ENCODE data around the gene MOSMO.
"Not testable (repeated sequence)": the region's sequence is repeated elsewhere in the genome, so short reads cannot be mapped to it uniquely, and the experiment has no call there.

Gene MOSMO

DNA sequence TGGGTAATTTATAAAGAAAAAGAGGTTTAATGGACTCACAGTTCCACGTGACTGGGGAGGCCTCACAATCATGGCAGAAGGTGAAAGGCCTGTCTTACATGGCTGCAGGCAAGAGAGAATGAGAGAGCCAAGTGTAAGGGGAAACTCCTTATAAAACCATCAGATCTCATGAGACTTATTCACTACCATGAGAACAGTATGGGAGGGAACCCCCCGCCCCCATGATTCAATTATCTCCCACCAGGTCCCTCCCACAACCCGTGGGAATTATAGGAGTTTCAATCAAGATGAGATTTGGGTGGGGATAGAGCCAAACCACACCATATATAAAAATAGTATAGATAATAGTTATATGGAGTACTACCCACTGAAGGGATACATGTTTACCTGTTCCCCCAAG lies 36.0 kb downstream of the MOSMO start:
- not testable (repeated sequence) for DNase-seq (ENCODE audit: low read depth in 4 of 4, low spot score in 1 of 4)

DNA sequence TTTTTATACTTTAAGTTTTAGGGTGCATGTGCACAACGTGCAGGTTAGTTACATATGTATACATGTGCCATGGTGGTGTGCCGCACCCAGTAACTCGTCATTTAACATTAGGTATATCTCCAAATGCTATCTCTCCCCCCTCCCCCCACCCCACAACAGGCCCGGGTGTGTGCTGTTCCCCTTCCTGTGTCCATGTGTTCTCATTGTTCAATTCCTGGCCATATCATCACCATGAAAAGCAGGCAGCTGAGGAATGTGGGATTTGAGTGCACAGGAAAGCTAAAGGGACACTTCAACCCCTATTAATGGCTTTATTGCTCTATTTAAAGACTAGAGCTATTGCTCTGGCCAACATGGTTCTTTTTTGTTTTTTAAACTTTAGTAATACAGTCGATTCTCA lies 38.0 kb downstream of the MOSMO start:
- not testable (repeated sequence) for DNase-seq (ENCODE audit: low read depth in 4 of 4, low spot score in 1 of 4)

DNA sequence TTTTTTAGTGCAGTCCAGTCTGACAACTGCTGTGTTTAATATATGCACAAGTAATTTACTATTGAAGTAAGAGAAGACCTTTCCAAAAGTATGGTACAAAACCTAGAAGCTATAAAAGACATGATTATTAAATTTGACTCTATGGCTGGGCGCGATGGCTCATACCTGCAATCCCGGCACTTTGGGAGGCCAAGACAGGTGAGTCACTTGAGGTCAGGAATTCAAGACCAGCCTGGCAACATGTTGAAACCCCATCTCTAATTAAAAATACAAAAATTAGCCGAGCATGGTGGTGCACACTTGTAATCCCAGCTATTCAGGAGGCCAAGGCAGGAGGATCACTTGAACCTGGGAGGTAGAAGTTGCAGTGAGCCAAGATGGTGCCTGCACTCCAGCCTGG lies 43.1 kb downstream of the MOSMO start:
- no peak for DNase-seq (ENCODE audit: low read depth in 4 of 4, low spot score in 1 of 4)

DNA sequence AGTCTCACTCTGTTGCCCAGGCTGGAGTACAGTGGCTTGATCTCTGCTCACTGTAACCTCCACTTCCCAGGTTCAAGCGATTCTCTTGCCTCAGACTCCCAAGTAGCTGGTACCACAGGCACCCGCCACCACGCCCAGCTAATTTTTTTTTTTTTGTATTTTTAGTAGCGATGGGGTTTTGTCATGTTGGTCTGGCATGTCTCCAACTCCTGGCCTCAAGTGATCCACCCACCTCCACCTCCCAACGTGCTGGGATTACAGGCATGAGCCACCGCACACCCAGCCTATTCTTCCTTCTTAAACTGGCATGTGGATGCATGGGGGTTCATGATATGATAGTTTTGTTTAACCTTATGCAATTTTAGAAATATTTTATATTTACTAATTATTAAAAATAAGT lies 45.1 kb downstream of the MOSMO start:
- no peak for DNase-seq (ENCODE audit: low read depth in 4 of 4, low spot score in 1 of 4)

DNA sequence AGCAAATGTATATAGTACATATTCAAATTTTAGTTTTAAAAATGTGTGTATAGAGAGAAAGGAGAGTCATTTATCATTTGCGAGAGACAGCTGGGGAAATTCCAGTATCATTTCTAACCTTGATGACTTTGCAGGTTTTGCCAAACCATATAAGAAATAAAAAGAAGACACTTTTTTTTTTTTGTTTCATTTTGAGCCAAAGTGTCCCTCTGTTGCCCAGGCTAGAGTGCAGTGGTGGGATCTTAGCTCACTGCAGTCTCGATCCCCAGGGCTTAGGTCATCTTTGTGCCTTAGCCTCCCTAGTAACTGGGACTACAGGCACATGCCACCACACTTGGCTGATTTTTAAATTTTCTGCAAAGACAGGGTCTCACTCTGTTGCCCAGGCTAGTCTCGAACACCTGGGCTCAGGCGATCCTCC lies 46.0 kb downstream of the MOSMO start:
- no peak for DNase-seq (ENCODE audit: low read depth in 4 of 4, low spot score in 1 of 4)

DNA sequence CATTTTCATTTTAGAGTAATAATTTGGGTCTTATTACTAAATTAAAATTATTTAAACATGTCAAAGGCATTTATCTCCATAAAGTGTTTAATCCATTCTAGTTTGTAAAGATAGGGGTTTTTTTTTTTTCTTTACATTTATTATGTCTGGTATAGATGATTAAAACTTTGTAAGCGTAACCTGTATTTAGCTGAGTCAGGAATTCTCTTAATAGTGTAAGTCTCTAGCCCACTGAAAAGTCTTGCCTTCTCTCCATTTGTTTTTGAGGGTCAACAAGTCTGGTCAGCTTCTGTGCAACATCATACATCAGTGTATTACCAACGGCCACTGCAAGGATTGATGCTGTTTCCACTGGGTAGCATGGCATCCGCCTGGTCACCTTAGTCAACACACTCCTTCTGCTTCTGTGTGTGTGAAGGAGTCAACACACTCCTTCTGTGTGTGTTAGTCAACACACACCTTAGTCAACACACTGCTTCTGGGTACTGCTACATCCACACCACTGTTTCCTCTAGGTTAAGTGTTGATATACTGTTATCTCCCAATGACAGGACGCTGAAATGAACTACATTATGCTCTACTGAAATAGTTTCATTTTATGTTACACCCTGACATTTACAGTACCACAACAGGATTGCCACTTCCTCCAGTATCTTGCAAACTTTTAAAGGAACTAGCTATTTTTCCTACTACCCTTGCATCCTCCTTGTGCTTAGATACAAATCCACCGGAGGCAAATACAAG lies 47.1 kb downstream of the MOSMO start:
- DNase-seq (ENCODE audit: low read depth in 4 of 4, low spot score in 1 of 4): no peak

DNA sequence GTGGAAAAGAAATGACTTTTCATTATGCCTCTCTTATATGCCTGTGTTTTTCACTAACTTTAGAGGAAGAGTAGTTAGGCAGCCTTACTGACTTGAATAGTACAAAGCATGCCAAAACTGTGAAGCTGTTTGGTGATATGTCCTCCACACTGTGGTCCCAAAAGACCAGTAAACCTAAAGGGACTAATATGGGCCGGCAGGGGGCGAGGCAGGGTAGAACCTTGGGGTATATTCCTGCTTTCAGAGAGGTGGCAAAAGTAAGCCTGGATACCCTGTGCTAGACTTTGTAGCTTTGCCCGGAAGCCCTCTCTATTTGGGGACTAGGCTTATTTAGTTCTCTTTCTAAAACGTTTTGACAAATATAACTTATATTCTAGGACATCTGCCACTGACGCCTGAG lies 48.0 kb downstream of the MOSMO start:
- DNase-seq (ENCODE audit: low read depth in 4 of 4, low spot score in 1 of 4): no peak

DNA sequence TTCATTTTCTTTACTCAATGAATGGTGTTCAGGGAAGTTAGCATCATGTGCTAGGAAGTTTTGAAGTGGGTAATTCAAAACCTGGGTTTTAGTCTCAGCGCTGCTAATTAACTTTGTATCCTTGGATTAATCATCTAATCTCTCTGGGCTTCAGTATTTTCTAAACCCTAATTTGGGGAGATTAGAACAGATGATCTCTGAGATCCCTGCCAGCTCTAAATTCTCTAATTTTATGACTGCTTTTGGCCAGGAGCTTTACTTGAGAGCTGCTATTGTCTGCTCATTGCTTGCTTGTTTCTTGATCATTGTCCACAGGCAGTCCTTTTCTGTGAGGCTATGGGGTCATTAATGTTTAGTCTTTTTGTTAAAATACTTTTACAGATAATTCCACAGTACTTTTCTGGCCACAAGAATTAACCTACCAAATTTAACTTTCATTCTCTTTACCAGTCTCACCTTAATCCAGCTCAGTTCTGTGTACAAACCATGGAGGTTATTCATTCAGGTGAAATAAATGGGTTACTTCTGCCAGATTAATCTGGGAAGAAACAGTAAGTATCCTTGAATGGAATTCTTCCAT lies 56.1 kb downstream of the MOSMO start:
- no peak for DNase-seq (ENCODE audit: low read depth in 4 of 4, low spot score in 1 of 4)

DNA sequence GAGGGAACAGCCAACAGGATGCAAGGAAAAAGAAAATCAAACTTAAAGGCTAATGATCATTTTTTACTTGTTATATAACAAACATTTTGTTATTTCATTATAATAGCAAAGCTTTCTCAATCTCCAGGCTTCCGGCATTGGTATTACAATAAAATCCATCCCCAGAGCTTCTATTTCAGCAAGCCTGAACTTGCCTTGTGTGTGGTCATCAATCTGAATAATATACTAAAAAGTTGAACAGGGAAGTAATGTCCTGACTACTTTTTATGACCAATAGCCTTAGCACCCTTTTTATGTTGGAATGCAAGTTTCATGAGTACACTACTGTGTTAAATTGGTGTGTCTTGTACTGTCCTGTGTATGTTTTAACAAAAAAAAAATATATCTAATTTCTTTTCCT lies 57.3 kb downstream of the MOSMO start:
- no peak for DNase-seq (ENCODE audit: low read depth in 4 of 4, low spot score in 1 of 4)

DNA sequence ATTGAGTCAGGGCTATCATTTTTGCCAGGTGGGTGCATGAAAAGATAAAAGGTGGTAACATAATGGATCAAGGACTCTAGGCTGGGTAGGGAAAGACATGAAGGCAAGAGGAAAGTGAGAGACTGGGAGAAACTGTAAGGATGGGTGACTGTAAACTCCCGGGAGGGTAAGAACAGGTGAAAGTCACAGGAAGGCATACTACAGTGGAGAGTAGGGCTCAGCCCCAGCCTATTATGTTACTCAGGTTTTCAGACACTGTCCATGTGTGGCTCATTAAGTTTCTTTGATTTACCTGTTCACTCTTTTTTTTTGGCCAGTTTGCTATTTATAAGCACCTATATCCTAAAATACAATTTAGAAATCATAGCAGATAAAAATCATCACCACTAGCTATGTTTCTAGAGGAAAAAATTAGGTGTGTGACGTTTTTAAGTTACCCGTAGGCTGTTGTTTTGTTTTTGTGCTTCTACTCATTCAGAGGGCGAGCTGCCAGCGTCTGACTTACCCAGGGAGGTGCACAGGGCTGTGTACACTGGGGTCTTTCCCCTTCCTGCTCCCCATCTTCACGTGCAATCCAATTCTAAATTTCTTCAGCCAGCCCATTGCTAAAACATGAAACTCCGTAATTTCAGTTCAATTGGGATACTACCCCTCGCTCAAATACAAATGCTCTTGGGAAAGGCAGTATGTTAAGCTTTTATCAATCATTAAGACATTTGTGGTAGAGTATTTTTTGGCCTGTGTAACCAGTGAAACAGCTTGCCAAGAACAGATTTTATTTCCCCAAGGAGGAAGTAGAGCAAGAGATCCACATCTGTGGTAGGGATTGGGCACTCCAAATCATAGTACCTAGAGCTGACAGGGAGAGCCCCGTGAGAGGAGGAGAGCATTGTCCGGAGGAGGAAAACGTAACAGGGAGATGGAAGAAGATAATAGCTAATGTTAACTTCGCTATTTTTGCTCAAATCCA lies 62.7 kb downstream of the MOSMO start:
- DNase-seq (ENCODE audit: low read depth in 4 of 4, low spot score in 1 of 4): no peak

DNA sequence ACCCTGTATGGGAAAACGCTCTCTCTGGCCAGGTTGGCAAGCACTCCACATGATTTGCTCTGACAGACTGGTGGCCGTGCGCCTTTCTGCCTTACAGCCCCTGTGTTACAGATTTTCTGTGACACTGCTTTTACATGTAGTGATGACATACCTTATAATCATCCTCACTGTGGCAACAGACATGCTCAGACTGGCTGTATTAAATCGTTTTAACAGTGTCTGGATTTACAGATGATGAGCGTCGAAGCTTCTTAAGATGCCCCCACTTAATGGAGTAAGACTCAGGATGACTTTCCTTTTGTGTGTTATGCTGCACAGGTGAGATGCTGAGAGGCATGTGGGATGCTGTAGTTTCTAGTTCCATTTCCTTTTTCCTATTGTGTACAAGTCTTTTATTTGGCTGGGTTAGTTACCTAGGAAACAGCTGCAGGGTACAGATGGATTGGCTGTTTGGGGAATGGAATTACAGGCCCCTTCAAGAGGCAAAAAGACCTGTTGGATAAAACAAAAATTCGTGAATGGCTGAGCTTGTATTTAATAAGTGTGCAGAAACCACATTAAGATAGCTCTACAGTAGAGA lies 63.5 kb downstream of the MOSMO start:
- no peak for DNase-seq (ENCODE audit: low read depth in 4 of 4, low spot score in 1 of 4)

DNA sequence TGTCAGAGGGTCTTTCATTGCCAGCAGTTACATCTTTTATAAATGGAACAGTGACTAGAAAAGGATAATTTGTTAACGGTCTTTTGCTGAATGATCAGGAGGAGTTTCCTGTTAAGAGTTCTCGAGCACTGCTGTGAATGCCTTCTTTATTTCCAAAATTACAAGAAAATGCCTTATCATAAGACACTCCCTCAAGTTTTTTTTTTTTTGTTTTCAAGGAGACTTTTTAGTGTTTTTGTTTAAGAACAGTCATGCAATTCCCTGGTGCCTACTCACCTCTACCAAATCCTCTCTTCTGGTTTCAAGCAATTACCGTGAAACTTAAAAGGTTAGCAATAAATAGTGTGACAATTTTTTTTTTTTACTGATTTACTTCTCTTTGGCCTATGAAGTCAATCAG lies 65.4 kb downstream of the MOSMO start:
- DNase-seq (ENCODE audit: low read depth in 4 of 4, low spot score in 1 of 4): no peak

DNA sequence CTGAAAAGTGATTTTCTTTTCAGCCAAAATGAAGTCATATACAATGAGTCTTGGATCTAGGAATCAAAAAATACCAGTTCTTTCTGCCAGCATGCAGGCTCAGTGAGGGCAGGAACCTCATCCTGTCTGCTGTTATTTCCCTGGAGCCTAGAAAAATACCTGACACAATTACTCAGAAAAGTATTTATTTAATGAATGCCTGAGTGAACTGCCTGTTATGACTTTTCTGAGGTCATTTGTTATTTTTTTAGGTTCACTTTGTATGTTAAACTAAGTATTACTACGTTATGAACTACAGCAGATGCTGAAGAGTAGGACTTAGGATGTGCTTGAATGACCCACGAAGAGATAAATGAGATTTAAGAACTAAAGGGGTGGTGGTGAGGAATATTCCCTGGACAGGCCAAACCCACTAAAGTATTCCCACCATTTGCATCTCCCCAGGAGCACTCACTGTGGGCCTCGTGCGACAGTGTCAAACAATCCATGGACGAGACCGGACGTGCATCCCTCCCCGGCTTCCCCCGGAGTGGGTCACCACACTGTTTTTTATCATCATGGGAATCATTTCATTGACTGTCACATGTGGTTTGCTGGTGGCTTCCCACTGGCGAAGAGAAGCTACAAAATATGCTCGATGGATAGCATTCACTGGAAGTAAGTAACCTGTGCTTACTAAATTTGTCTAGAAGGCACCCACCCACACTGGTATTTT lies 67.3 kb downstream of the MOSMO start:
- no peak for DNase-seq (ENCODE audit: low read depth in 4 of 4, low spot score in 1 of 4)

DNA sequence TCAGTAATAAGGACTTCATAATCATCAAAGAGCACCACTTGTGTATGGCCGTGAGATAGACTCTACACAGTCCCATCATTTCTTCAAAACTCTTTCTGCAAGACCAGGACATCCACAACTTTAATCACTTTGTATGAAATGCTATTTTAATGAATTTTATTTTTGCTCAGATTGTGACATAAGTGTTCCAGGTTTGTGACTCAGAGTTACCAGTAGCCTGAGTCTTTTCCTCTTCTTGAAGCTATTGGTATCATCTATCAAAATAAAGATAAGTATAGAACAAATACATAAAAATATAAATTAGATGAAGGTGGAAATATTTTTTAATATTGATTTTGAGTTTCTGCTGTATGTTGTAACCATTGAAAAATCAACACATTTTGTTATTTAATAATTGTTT lies 67.9 kb downstream of the MOSMO start:
- DNase-seq (ENCODE audit: low read depth in 4 of 4, low spot score in 1 of 4): no peak

DNA sequence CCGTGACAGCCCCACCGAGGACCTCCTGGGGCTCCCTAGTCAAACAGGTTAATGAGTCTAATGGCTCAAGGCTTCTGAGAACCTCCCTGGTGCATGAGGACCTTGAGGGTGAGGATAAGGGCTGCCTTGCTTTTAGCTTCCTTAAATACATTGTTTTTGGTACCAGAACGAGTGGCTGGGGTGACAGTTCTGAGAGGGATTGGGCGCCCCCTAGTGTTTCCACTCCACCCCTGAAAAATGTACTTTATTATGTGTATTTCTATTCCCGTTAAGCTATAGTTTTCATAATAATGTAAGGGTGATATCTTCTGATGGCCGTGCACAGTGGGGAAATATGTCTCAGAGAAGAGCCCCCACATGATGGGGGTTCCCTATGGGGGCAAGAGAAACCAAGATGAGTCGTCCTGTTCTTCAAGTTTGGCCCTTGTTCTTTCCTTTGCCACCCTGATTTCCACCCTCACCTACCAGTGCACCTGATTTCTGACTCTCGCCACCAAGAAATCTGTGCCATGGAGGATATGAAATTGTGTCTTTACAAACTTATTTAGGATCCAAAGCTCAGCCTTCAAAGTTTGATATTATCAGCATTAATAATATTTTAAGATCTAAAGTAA lies 69.9 kb downstream of the MOSMO start:
- DNase-seq (ENCODE audit: low read depth in 4 of 4, low spot score in 1 of 4): peak; percentile 50 to 71 (median 55)

DNA sequence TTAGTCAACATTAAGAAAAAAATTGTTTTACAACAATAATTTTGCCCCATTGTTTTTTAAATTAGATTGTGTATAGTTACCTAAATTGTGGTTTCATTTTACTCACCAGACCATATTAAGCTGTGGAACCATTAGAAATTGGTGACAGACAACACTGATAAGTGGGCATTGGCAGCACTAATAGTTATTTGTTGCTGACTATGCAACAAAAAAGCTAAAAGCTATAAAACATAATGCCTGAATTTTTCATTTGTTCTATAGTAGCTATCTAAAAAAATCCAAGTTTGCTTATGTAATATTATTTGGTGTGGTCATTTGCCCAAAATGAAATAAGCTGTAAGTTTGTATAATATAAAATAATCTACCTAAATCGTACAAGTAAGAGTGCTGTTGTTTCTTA lies 70.7 kb downstream of the MOSMO start:
- no peak for DNase-seq (ENCODE audit: low read depth in 4 of 4, low spot score in 1 of 4)

DNA sequence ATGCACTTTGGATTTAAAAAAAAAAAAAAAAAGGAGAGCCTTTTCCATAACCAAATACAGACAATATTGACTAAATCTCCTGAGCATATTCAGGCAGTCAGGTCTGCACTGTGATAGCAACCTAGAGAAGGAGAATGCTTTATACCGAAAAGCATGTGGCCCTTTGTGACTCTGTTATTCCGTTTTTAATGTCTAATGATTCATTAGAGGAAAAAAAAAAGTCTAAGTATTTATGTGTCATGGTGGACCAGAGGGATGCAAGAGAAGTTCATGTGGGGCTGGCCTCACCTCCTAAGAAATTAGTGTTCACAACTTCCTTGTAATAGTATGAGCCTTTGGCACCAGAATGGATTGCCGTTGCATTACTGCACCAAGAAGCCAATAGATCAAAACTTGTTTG lies 73.1 kb downstream of the MOSMO start:
- no peak for DNase-seq (ENCODE audit: low read depth in 4 of 4, low spot score in 1 of 4)

DNA sequence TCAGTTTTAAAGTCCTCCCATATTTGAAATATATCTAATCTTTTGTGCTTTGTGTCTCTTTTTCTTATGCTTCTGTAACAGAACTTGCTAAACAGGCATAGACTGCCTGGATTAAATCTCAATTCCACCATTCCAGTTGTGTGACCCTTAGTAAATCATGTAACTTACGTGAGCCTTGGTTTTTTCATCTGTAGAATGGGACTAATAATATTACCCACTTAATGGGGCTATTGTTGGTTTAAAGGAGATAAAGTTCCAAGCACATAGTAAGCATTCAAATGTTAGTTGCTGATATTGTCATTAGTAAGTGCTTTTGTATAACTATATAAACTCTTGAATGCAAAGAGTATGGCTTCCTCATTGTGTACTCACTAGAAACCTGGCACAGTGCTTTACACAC lies 78.5 kb downstream of the MOSMO start:
- no peak for DNase-seq (ENCODE audit: low read depth in 4 of 4, low spot score in 1 of 4)

DNA sequence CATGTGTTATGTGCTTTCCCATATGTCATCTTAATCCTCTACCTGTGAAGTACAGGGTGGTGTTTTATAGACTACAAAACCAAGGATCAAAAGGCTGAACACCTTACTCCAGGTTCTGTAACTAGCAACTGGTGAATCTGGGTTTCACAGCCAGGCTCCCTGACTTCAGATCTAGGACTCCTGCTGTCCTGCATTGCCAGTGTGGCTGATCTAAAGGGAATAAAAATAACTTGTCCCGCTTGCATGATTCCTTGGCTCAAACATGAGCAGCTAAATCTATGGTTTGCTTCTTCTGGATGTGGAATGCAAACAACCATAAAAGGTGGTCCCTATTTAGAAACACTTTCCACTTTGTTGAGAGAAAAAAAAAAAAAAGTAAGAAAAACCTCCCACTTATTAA lies 80.7 kb downstream of the MOSMO start:
- DNase-seq (ENCODE audit: low read depth in 4 of 4, low spot score in 1 of 4): no peak

DNA sequence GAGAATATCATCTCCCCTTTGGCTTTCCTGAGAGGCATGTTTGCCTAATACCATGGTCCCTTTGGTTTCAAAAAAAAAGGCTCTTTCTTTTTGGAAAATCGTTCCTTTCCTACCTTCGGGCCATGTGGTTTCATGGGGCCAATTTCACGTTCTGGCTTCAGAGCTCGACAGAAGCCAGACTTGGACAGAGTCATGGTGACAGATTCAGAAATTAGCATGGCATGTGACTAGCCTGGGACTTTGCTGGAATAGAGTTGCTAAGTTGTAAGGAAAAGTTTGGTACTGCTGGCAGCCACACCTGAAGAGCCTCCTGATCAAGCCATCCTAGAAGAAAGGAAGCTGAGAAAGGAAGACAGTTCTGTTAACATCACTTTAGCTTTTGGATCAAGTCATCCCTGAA lies 82.0 kb downstream of the MOSMO start:
- DNase-seq (ENCODE audit: low read depth in 4 of 4, low spot score in 1 of 4): no peak

DNA sequence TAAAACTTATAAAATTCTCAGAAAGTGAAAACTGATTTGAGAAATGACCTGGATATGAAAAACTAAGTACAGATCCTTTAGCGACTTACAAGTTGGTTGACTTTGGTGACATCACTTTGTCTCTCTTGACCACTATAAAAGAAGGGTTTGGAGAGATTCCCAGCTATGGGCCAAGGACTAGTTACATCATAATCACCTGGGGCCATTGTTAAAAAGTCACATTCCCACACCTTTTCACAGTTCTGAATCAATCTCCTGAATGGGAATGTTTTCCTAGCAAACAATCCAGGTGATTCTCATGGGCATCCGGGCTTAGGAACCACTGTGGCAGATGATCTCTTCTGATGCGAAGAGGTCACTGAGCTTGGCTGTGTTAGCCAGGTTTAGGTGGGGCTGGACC lies 83.8 kb downstream of the MOSMO start:
- no peak for DNase-seq (ENCODE audit: low read depth in 4 of 4, low spot score in 1 of 4)

All from stimulated activated CD4-positive, alpha-beta T cell treated with anti-CD3 and anti-CD28 coated beads, Interleukin-1b, Interleukin-23, amount 100 ng/mL, for 24 hours (primary cell).